ENCODE measurements around the gene AGFG2.
A peak's percentile ranks its signal among the peaks of the same experiment; 100 is the strongest.

The AGFG2 gene

GRCh38 chr7:100510437-100511239 lies 28.4 kb upstream of the AGFG2 start:
- H3K4me3 ChIP-seq (replicated peaks; ENCODE audit: low read depth, low read length) = no peak overlapping the region
- TF ChIP-seq, protein P1, sequence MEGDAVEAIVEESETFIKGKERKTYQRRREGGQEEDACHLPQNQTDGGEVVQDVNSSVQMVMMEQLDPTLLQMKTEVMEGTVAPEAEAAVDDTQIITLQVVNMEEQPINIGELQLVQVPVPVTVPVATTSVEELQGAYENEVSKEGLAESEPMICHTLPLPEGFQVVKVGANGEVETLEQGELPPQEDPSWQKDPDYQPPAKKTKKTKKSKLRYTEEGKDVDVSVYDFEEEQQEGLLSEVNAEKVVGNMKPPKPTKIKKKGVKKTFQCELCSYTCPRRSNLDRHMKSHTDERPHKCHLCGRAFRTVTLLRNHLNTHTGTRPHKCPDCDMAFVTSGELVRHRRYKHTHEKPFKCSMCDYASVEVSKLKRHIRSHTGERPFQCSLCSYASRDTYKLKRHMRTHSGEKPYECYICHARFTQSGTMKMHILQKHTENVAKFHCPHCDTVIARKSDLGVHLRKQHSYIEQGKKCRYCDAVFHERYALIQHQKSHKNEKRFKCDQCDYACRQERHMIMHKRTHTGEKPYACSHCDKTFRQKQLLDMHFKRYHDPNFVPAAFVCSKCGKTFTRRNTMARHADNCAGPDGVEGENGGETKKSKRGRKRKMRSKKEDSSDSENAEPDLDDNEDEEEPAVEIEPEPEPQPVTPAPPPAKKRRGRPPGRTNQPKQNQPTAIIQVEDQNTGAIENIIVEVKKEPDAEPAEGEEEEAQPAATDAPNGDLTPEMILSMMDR (IDR thresholded peaks at IDR 0.05; ENCODE audit: low read length, missing control alignments) = no peak
- DNase-seq (ENCODE audit: low read depth) = no peak

DNA sequence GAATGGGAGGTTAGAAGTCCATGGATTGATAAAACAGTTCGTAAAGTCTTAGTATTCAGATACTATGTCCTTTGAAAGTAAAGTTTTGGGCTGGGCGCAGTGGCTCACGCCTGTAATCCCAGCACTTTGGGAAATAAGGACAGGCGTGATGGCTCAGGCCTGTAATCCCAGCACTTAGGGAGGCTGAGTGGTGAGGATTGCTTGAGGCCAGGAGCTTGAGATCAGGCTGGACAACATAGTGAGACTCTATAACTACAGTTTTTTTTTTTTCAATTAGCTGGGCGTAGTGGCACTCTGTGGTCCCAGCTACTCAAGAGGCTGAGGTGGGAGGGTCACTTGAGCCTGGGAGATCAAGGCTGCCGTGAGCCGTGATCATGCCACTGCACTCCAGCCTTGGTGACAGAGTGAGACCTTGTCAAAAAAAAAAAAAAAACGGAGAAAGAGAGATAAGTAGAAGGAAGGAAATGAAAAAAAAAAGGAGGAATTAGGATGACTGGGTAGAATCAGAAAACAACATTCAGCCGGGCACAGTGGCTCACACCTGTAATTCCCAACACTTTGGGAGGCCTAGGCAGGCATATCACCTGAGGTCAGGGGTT lies 25.7 kb upstream of the AGFG2 start:
- no peak overlapping the region for H3K4me3 ChIP-seq (replicated peaks; ENCODE audit: low read depth, low read length)
- TF ChIP-seq, protein P1 (IDR thresholded peaks at IDR 0.05; ENCODE audit: low read length, missing control alignments) = no peak
- no peak for DNase-seq (ENCODE audit: low read depth)

GRCh38 chr7:100515072-100515532 lies 23.9 kb upstream of the AGFG2 start:
- TF ChIP-seq, protein P1 (IDR thresholded peaks at IDR 0.05; ENCODE audit: low read length, missing control alignments) = no peak
- DNase-seq (ENCODE audit: low read depth) = peak; percentile 83
- no peak overlapping the region for H3K4me3 ChIP-seq (replicated peaks; ENCODE audit: low read depth, low read length)

- H3K4me3 ChIP-seq (replicated peaks; ENCODE audit: low read depth, low read length) = no peak overlapping the region
- DNase-seq (ENCODE audit: low read depth) = peak; percentile 84
- TF ChIP-seq, protein P1 (IDR thresholded peaks at IDR 0.05; ENCODE audit: low read length, missing control alignments) = no peak
Measured at GRCh38 chr7:100516135-100516812, 22.7 kb upstream of the AGFG2 start.

DNA sequence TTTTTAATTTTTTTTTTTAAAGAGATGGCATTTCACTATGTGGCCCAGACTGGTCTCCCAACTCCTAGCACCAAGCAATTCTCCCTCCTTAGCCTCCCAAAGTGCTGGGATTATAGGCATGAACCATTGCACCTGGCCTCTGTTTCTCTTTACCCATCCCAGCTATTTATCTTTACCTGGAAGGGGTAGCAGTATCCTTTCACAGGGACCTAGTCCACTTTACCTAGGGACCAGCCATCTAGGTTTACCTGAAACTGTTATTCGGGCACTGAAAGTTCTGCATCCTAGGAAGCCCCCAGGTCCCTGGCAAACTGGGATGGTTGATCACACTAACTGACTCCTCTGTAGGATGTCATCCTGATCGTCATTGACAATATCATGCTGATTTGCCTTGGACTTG lies 21.7 kb upstream of the AGFG2 start:
- H3K4me3 ChIP-seq (replicated peaks; ENCODE audit: low read depth, low read length) = no peak overlapping the region
- TF ChIP-seq, protein P1 (IDR thresholded peaks at IDR 0.05; ENCODE audit: low read length, missing control alignments) = no peak

DNA sequence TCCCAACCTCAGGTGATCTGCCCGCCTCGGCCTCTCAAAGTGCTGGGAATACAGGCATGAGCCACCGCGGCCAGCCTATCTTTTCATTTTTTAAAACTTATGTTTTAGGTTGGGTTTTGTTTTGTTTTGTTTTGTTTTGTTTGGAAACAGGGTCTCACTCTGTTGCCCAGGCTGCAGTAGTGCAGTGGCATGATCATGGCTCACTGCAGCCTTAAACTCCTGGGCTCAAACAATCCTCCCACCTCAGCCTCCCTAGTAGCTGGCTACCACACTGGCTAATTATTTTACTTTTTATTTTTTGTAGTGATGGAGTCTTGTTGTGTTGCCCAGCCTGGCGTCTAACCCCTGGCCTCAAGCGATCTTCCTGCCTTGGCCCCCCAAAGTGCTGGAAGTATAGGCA lies 19.4 kb upstream of the AGFG2 start:
- TF ChIP-seq, protein P1 (IDR thresholded peaks at IDR 0.05; ENCODE audit: low read length, missing control alignments) = no peak
- no peak overlapping the region for H3K4me3 ChIP-seq (replicated peaks; ENCODE audit: low read depth, low read length)
- no peak for DNase-seq (ENCODE audit: low read depth)

More for the DNA sequence above, 21.7 kb upstream of the AGFG2 start:
- no peak for DNase-seq (ENCODE audit: low read depth)
